GM19324 (cell line): ENCODE results near the gene AKAP6.
"Not testable (repeated sequence)": the region's sequence is repeated elsewhere in the genome, so short reads cannot be mapped to it uniquely, and the experiment has no call there.

Experiments used
- ATAC-seq: cut with Tn5 transposase; IDR thresholded peaks from one replicate; pipeline ENCODE4 v1.9.1; 2021; ENCODE audit warnings: mild to moderate bottlenecking, moderate library complexity; ENCODE audit not compliant: unreplicated experiment, low FRiP score

Gene AKAP6

DNA sequence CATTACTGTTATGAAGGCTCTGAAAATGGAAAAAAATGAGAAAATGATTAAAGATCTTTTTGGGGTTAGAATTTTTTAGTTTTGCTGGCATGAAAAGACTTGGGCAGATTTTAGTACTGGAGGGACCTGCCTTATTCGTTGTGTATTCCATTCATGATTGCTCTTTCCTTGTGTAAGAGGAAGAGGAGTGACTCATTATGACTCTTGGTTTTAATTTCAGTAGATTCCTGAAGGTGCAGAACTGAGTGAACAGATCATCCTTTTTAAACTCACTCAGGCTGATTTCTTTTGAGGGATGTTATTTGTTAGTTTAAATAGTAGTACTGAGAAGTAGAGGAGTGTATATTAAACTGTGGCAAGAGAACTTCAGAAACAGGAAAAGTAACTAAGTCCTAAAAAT is 41.6 kb downstream of the AKAP6 start:
- ATAC-seq = no peak

DNA sequence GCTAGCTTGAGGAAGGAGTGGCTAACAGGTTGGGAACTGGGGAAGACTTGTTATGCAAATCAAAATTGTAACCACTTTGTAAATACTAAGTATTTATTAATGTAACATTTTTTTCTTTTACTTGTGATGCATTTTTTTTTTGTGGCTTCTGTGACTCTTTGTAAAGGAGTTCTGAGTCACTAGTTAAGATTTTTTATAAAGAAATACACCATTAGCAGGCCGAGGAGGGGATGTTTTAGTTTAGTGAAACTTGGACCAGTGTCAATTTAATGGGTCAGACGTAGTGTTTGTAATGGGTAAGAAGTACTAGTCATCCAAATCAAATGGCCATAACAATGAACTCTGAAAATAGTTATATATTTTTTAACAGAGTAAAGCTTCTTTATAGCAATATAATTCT is 43.1 kb downstream of the AKAP6 start:
- ATAC-seq = no peak

DNA sequence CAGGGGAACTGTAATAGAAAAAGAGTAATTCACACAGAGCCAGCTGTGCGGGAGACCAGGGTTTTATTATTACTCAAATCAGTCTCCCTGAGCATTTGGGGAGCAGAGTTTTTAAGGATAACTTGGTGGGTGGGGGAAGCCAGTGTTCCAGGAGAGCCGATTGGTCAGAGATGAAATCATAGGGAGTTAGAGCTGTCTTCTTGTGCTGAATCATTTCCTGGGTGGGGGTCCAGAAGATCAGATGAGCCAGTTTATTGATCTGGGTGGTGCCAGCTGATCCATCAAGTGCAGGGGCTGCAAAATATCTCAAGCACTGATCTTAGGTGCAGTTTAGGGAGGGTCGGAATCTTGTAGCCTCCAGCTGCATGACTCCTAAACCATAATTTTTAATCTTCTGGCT is 44.1 kb downstream of the AKAP6 start:
- ATAC-seq = not testable (repeated sequence)

DNA sequence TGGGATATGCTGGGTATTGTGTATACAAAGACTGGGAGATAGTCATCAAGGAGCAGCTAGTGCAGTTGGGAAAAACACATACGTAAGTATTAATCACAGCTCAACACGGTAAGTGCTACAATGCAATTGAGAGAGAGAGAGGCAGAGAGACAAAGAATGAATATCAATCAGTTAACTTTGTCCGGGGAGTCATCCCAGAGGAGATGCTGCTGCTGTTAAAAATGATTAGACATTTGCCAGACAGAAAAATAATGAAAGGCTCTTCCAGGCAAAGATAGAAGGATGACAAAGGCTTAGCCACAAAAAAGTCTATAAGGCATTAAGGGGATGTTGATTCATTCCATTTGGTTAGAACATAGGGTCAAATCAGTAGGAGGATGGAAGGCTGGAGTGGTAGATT is 45.1 kb downstream of the AKAP6 start:
- no peak for ATAC-seq

DNA sequence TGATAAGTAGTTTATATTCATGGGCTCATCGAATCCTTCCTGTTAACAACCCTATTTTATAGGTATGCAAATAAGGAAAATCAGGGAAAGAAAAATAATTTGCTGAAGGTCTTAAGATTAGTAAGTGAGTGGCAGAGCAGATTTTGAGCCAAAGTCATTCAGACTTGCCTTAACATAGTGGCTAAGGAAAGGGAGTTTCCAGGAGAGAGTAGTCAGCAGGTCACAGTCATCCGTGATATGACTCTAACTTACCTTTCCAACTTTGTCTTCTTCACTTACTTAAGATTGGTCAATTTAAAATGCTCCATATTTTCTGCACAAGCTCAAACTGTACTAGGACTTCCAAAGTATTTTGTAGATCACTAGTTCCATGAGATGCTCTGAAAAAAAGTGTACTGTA is 46.6 kb downstream of the AKAP6 start:
- ATAC-seq = no peak

DNA sequence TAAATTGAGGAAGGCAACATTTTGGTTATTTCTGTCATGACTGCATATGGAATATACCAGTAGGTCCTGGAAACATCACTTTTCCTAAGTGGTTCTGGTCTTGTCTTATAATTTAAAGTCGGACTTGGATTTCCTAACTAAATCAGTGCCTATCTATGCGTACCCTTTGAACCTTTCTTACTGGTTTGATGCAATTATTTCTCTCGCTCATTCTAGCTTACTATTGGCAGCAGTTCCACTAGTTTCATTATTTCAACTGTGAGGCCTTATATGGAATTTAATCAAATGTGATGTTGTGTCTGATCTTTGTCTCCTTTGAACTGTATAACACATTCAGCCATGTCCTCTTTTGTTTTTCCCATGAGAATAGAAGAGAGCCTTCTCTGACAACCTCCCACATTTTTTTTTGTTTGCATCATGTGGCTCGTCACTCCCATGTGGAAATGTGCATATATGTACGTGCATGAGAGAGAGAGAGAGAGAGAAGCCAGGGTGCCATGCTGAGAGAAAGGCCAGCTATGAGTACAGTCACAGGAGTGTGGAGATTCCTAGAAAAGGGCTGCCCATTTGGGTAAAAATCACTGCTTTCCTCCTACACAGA is 48.0 kb downstream of the AKAP6 start:
- ATAC-seq = no peak

DNA sequence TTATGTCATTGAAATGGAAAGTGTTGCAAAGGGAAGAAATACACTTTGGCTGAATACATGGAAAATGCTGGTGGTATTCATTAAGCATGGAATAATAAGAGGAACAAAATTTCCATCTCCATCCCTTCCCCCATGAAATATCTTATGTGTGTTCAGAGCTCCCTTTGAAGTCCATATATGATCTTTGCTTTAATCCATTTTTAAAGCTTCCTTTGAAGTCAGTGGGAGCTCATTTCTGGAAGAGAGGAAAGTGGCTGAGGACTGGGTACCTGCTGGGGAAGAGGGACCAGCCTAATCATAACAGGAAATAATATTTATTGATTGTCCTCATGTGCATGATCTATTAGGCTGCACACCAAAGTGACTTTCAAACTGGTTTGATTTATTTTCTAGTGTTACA is 49.2 kb downstream of the AKAP6 start:
- no peak for ATAC-seq

DNA sequence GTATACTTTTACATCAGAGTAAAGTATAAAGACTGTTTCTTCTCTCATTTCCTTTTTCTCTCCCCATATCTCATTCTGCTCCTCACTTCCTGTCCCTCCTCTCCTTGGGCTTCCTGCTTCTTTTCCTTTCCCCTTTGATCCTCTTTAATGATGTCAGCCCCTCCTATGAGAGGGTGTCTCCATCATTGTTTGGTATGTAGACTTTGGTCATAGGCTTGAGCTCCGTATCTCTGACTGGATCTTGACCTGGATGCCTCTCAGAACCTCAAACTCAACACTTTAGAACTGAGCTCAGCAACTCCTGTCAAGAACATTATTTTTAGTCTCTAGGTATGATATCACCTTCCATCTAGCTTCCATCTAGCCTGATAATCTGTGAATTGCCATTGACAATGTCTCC is 50.3 kb downstream of the AKAP6 start:
- no peak for ATAC-seq

DNA sequence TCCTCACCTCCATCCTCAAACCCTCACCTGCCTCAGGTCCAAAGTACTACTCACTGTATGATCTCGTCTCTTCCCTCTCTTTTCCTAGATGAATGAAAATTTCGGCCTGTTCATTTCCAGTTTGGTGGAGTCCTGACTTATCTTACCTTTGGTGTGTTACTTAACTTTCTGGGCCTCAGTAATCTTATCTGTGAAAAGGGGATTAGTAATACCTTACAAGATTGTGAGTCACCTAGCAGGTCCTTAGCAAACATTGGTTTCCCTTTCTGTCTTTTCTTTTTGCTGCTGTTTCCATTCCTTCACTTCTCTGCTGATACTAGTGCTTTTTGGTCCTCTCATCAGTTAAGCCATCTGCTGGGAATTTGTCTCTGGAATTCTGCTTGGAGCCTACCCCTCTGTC is 52.8 kb downstream of the AKAP6 start:
- no peak for ATAC-seq

DNA sequence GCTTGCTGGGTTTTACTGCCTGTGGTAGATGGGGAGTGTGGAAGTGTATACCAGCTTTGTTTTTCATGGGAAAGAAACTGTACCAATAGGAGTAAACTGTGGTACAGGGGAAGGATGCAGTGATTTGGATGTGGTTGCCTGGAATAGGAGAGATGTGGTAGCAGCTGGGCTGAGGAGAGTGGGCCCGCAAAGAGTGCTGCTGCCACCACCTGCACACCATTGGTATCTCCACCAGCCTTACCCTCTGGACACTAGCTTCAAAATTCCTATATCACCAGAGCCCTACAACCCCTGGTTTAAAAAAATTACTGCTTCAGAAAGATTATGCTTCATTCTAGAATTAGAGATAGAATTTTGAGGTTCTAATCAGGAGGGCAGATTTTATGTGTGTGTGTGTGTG is 53.6 kb downstream of the AKAP6 start:
- ATAC-seq = no peak

DNA sequence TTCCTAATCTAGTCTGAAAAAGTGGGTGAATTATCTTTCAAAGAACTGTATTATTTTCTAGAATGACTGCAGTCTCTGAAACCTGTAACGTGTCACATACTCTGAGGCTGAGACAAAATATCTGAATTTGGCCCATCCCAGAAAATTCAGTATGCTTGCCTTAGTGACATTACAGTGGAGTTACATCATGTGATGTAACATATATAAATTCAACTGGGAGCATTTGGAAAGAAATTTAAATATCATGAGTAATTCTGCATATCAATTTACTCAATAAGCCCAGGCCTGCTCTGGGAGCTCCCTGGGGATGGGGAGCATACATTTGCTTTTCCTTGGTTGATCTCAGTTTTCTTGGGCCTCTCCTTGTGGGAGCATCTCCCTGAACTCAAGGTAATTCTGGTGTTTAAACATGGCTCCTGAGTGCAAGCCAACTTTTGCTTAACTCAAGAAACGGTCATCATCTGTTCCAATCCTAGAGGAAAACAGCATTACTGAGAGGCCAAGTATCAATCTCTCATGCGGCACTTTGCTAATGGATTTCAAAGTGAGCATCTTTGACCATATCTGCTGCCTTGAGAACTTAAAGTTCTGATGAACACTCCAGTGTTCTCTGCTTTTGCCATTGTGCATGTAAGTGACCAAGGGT is 54.4 kb downstream of the AKAP6 start:
- ATAC-seq = no peak

DNA sequence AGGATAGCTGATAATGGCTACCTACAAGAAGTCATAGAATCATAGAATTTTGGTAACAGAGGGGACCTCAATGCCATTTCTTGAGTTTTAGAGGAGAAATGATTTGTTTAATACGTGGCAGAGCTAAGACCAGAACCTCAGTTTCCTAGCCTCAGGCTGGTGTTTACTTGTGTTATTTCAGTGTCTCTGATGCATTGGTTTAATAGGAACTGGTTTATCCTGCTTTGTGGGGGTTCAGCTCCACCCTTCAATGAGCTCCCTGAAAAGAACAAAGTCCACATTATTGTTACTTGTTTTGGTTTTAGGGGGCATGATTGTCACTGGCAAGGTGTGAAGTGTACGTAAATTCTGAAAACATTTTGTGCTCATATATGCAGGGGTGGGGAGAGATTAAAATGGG is 55.4 kb downstream of the AKAP6 start:
- no peak for ATAC-seq

DNA sequence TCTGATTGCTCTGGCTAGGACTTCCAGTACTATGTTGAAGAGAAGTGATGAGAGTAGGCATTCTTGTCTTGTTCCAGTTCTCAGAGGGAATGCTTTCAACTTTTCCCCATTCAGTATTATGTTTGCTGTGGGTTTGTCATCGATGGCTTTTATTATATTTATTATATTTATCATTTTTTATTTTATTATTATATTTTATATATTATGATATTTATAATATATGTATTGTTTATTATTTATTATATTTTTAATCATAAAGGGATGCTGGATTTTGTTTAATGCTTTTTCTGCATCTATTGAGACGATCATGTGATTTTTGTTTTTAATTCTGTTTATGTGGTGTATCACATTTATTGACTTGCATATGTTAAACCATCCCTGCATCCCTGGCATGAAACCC is 58.2 kb downstream of the AKAP6 start:
- not testable (repeated sequence) for ATAC-seq

DNA sequence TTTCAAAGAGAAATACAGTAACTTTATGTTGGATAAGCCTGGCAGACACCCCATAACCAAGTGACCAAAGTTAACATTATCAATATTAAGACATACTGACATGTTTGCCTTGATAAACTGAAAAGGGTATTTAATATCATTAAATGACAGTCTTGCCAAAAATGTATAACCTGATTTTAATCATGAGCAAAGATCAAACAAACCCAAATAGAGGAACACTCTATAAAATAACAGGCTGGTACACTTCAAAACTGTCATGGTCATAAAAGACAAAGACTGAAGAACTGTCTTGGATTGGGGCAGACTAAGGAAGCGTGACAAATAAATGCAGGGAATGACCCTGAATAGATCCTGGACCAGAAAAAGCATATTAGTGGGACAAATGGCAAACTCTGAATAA is 64.0 kb downstream of the AKAP6 start:
- ATAC-seq = no peak

DNA sequence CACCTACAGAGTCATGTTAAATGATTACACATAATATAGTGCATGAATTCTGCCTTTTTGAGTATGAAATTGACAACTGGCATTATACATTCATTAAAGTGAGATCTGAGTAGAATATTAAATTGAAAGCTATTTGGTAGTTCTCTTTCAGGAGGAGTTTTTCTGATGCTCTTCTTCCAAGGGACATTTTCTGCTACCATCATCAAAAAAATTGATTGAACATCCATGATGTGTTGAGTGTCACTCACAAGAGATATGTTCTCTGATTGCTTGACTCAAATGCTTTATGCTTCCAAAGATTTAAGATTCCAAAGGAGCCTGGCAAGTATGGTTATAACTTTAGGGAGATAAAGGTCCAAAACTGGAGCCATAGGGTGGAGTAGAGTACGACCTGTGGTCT is 64.9 kb downstream of the AKAP6 start:
- ATAC-seq = no peak

DNA sequence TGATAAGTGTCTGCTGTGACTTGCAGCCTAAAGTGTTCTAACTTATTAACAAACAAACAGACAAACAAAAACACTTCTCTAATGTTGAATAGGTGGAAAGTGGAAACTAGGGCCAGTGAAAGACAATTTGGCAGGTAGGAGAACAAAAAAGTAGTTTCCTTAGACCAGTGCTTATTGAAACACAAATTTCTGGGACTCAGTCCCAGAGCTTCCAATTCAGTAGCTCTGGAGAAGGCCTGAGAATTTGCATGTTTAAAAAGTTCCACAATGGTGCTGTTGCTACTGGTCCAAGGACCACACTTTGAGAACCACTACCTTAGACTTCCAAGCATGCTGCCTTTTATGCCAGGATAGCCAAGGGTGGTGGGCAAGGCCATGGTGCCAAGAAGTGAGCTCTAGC is 67.8 kb downstream of the AKAP6 start:
- ATAC-seq = no peak

DNA sequence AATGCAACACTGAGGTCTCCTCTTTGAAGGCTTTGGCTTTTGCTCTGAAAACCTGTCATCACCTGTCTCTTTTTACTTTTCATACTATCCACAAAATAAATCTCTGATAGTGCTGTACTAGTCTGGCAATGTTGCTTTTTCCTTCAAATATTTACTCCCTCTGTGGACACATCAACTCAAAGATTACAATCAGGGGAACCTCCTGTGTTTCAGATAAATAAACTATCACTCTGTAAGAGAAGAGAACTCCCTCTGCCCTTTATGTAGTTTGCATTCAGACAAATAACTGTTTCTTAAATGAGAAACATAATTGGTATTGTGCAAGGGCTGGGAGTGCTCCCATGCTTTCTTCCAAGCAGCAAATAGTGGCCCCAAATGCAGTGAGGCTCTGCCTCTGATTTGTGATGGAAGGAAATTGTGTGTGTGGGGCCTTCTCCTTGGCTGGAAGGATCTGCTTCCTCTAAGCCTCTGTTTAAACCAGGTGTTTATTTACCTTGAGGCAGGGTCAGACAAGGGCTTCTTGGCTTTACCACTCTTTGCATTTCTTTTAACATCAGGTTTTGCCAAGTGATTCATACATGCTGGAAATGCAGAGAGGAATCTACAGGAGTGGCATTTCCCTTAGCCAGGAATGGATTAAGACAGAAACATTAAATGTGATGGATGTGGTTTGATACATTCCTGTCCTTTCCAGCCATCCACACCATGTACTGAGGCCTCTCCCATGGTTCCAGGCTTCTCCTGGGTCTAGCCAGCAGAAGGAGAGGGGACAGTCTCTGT is 69.0 kb downstream of the AKAP6 start:
- no peak for ATAC-seq

DNA sequence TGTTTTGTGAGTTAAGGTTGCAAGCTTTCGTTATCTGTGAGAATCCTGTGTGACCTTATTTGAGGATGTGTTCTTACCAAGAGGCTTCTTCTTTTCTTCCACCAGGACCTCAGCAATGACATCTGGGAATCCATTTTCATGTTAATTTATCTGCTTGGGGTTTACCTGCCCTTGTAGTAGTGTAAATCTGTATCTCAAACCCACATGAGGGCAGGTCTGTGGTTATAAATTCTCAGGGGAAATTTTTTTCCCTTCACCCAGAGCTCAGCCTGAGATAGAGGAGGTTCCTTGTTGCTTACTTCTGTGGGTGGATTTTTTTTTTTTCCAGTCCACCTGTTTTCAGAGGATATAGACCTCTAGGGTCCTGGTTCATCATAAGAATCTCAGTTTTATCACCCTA is 70.8 kb downstream of the AKAP6 start:
- no peak for ATAC-seq

DNA sequence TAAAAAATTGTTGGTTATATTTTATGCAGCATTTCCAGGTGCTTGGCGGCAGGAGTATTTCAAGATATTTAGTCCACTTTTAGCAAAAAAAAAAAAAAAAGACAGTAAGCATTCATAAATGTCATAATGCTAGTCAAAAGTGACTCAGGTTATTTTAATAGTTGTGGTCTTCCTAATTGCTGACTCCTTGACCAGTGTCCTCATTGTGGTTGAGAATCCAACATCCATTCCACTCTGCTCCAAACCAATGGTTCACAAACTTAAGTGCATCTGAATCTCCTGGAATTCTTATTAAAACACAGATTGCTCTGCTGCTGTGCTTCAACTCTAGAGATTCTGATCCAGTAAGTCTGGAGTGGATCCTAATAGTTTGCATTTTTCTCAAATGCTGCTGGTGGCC is 71.4 kb downstream of the AKAP6 start:
- no peak for ATAC-seq

DNA sequence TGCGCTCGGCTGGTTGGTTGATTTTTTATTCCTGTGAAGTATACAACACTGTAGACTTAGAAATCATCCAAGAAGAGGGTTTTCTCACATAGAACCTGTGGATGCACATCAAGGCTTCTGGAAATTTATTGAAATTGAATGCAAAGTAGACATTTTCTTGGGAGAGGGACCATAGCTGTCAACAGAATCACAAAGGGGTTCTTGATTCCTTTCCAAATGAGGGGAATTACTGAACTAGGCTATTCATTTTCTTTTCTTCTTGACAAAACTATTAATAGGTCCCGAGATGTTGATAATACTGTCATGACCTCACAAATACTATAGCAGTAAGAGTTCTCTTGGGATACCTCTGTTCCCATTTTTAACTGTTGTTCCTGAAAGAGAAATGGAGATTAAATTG is 73.9 kb downstream of the AKAP6 start:
- no peak for ATAC-seq

DNA sequence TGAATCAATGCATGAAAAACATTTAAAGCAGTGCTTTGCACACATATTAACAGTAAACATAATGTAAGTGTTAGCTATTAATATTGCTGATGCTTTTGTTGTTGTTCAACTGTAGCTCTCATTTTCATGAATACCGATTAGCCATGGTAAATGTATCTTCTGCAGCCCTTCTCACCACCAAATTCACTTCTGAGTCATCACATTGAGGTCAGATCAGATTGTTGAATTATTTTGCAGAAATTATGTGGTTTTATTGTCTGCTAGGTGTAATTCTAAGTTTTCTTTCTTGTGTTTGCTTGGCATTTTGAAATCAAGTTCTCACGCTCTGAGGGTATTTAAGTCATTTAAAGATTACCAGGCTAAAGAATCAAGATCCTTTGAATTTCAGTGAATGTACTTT is 74.6 kb downstream of the AKAP6 start:
- no peak for ATAC-seq
